ENCODE data around the gene PCSK1N.
A peak's percentile ranks its signal among the peaks of the same experiment; 100 is the strongest.
"Not testable (repeated sequence)": the region's sequence is repeated elsewhere in the genome, so short reads cannot be mapped to it uniquely, and the experiment has no call there.

Gene PCSK1N

GRCh38 chrX:48823053-48823452 is 12.4 kb downstream of the PCSK1N start:
- no peak for DNase-seq

- not testable (repeated sequence) for DNase-seq
Observed at GRCh38 chrX:48819394-48819793, 16.0 kb downstream of the PCSK1N start.

DNA sequence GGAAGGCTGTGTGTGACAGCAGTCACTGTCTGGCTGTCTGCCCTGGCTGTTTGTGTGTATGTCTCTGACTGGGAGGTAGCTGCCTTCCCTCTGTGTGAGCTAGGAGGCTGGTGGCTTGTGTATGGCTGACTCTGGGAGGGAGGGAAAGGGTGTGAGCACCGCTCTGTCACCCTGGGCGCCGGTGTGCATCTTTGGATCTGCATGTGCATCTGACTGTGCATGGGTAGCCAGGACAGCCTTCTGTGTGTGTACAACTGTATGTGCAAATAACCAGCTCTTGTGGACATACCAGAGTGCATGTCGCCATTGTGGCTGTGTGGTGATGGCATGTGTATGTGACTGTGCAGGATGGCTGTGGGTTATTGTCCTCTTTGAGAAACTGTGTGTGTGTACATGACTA is 16.5 kb downstream of the PCSK1N start:
- DNase-seq = no peak

- DNase-seq = no peak
Observed at GRCh38 chrX:48818098-48818497, 17.3 kb downstream of the PCSK1N start.

DNA sequence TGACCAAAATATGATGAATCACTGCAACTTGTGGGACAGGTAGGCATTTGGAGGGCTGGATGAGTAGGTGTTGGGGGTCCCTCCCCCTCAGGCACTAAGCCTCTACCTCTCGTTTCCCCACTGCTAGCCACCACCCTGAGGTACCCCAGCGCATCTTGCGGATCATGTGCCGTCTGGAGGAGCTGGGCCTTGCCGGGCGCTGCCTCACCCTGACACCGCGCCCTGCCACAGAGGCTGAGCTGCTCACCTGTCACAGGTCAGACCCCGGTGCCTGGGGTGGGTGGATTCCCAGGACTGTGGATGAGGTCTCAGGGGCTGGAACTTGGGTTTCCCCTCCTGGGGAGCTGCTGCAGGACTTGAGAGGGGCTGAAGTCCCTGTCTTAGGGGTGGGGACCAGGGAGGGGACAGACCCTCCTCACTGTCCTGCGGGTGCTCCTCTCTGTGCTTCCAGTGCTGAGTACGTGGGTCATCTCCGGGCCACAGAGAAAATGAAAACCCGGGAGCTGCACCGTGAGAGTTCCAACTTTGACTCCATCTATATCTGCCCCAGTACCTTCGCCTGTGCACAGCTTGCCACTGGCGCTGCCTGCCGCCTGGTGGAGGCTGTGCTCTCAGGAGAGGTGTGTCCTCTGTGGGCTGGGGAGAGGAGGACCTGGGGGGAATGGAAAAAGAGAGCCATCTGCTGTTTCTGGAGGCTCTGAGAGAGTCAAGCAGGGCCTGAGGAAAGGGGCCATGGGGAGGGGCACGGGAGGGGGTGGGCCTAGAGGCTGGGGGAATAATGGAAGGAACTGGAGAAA is 19.2 kb downstream of the PCSK1N start:
- no peak for DNase-seq

GRCh38 chrX:48815266-48815665 is 20.1 kb downstream of the PCSK1N start:
- DNase-seq = peak in 1 of 2 donors; percentile 27

DNA sequence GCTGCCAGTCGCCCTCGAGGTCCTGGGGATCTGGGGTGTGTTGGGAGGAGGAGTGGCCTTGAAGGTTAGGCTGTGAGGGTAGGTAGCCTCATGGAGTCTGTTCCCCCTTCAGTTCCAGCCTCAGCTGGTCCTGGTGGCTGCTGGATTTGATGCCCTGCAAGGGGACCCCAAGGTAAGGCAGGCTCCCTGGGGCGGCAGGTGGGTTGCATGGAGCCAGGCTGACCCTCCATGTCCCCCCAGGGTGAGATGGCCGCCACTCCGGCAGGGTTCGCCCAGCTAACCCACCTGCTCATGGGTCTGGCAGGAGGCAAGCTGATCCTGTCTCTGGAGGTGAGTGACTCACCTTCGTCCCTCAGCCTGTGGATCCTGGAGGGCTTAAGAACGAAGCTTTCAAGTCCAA is 20.7 kb downstream of the PCSK1N start:
- no peak for DNase-seq

GRCh38 chrX:48813644-48814043 is 21.8 kb downstream of the PCSK1N start:
- DNase-seq = peak; percentile 79 to 84

DNA sequence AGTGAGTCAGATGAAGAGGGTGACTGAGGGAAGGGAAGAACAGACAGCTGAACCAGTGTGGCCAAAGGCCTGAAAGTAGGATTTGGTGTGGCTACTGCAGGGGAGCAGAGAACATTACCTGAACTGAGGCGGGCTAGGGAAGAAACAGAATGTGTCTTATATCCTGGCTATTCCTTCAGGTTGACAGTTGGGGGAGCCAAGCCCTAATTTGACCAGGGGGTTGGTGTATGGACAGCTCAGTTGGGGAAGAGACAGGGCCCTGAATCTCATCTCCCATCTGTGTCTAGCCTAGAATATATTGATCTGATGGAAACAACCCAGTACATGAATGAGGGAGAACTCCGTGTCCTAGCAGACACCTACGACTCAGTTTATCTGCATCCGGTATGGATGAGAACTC is 29.3 kb downstream of the PCSK1N start:
- DNase-seq = peak in 1 of 2 donors; percentile 23

- DNase-seq = no peak
Observed at GRCh38 chrX:48802905-48803200, 32.6 kb downstream of the PCSK1N start.

DNA sequence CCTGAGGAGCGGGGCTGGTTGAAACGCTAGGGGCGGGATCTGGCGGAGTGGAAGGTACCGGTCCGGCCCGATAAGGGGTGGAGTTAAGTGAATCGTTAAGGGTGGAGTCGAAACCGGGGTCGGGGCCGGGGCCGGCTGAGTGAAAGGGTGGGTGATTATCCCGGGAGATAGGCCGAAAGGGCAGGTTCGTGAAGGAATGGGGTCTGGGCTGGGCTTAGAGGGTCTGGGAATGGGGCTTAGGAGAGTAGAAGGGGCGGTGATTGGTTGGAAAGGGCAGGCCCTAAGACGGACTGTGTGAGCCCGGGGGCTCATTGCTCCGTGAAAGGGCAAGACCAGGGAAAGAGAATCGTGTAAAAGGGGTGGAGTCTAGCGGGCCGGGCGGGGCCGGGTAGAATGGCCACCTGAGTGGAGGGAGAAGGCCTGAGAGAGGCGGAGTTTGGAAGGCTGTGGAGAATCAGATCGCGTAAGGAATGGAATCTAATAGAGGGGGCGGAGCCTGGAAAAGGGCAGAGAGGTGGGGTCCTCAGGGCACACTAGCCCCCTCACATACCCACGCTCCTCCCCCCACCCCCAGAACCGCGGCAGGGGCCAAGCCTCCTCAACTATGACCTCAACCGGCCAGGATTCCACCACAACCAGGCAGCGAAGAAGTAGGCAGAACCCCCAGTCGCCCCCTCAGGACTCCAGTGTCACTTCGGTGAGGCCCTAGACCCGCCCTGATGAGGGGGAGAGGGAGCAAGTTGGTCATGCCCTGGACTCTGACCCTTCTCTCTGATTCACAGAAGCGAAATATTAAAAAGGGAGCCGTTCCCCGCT is 33.1 kb downstream of the PCSK1N start:
- DNase-seq = peak; percentile 71 to 73

DNA sequence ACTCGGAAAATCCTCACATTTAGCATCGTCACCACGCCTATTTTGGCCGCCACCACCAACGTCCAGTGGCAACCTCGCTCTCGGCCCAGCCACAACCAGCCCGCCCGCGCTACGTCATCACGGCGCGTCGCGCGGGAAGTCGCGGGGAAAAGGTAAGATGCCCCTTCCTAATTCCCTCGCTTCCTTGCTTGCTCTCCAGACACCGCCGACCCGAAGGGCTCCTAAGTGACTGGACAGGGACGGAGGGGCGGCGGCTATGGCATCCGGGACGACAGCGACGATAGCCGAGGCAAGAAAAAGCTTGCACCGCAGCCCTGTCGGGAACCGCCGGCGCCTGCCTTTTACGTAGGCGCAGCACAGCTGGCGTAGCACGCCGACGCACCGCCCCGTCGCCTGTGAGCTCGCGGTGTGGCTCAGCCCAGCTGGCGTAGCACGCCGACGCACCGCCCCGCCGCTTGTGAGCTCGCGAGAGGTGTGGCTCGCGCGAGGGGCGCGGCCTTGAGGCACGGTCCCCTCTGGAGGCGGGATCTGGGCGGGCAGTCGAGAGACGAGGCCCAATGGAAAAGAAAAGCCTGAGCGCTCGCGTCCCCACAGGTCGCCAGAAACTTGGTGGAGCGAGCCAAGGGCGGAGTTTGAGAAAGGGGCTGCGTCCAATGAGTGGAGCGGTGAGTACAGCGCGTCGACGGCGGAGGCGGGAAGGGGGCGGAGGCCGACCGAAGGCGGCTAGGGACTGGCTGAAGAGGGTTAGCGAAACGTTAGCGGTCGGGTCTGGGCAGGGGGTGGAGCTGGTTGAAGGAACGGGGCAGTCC is 33.9 kb downstream of the PCSK1N start, which contains the start of gene HDAC6:
TSS of gene HDAC6 (plus strand) at position 788 of the 809 bp plus-strand sequence. CDS start 626 bp downstream, outside the sequence.
- DNase-seq = peak; percentile 98

DNA sequence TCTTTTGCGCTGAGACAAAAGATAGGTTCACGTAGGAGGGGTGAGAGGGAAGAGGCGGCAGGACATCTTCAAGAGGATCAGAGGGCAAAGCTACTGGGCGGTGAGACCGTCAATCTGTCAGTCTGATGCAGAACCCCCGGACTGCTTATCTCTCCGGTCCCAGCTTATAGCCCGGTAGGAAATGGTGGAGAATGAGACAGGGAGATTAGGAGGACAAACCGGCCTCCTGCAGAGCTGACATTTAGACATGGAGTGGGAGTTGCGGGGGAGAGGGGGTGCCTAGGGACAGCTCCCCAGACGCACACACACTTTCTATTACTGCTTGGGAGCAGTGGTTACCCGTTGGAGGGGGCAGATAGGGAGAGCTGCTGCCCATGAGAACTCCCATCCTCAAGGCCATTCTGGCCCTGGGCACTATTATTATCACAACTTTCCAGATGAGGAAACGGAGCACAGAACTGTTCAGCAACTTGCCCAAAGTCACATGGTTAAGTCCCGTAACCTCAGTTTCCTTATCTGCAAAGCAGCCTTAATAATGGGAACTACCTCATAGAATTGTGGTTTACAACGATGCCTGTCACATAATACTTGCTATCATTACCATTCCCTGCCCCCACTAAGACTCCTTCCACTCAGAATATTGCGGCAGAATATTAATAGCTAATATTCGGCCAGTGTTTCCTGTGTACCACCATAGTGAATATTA is 34.7 kb downstream of the PCSK1N start:
- peak; percentile 46 to 48 for DNase-seq

GRCh38 chrX:48798318-48798717 is 37.1 kb downstream of the PCSK1N start:
- no peak for DNase-seq

DNA sequence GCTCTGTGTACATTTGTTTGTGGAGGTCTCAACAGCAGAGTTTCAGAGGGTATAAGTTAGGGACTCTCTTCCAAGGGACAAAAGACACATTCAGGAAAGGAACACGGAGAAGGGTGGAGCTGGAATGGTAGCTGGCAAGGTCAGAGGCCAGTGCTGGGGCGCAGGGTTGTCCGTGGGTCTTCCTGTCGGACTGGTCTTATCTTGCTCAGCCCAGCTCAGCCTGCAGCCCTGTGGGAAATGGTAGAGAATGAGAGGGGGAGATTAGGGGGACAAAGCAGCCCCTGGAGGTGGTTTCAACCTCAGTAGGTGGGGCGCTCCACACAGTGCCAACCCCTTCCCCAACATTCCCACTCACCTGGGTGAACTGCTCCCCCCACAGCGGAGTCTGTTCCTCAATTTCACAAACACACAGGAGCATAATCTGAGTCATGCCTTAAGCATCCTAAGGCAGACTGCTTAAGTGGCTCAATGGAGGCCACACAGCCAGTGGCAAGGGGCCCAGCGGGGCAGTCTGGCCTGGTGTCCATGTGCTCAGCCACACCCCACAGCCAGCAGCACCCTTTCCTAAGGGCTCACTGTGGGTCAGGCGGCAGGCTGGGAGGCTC is 40.4 kb downstream of the PCSK1N start:
- DNase-seq = no peak

DNA sequence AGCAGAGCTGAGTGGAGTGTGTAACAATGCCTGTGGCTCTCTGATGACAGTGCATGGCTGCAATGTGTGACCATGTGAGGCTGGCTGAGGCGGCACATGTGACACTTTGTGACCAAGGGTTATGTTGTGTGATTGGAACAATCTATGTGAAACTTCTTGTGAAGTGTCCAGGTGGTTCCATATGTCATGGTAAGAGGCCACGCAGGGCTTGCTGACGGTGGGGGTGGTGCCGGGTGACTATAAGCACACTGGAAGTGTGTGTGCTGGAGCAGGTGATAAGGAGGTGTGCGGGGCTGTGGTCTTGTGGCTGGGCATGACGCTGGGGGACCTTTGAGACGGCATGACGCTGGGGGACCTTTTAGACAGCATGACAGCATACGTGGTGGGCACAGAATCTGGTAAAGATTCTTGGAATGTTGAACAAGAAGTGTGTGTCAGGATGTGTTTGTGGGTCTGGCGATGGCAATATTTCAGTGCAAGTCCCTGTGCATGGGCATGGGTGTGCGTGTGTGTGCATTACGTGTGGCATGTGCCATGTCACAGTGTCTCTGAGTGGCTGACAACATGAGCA is 41.0 kb downstream of the PCSK1N start:
- peak in 1 of 2 donors; percentile 9 for DNase-seq

GRCh38 chrX:48793935-48794334 is 41.5 kb downstream of the PCSK1N start:
- no peak for DNase-seq

GRCh38 chrX:48792219-48792618 is 43.2 kb downstream of the PCSK1N start:
- no peak for DNase-seq

GRCh38 chrX:48791063-48791820 is 44.2 kb downstream of the PCSK1N start:
- no peak for DNase-seq

DNA sequence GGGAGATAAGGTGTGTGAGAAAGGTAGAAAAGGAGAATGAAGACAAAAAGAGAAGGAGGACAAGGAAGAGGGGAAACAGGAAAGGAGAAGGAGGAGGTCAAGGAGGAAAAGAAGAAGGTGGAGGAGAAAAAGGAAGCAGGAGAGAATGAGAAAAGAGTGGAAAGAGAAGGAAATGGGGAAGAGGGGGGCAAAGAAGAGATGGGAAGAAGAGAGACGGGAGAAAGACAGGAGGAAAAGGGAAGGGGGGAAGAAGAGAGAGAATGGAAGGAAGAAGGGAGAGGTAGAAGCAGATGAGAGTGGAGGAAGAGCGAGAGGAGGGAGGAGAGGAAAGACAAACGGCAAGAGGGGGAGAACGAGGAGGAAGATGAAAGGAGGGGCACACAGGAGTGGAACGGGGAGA is 44.9 kb downstream of the PCSK1N start:
- DNase-seq = no peak

Data from inflammatory macrophage (primary cell).